Upper lobe of left lung (tissue), 6 donors: ENCODE data around the gene COL6A2. TPM values are rescaled to one million over a fixed set of nuclear protein-coding genes. Genes with fewer than 3 reads are reported as not detected.
A peak's percentile ranks its signal among the peaks of the same experiment; 100 is the strongest.
"Not testable (repeated sequence)": the region's sequence is repeated elsewhere in the genome, so short reads cannot be mapped to it uniquely, and the experiment has no call there.

Source experiments
- ATAC-seq, 2 donors: fragments of 200-7000 bp; cut with Tn5 transposase; one replicate each; pipeline ENCODE4 v1.9.1; 2022; ENCODE audit warnings: mild to moderate bottlenecking in 2 of 2, moderate library complexity in 2 of 2; ENCODE audit not compliant: low FRiP score in 2 of 2
- DNase-seq, 2 donors: peaks; one replicate each; pipeline ENCODE4 v3.0.0-alpha.2; 2019 to 2020
- H3K27ac ChIP-seq, 4 donors: fragments of 200-600 bp; sonication (generic); one replicate each; pipeline ENCODE4 v1.5.1; 2016 to 2019
- H3K27me3 ChIP-seq, 4 donors: fragments of 200-600 bp; sonication (generic); one replicate each; pipeline ENCODE4 v1.5.1; 2017 to 2019
- H3K36me3 ChIP-seq, 4 donors: fragments of 200-600 bp; sonication (generic); one replicate each; pipeline ENCODE4 v1.5.1; 2016 to 2019
- H3K4me1 ChIP-seq, 4 donors: fragments of 200-600 bp; sonication (generic); one replicate each; pipeline ENCODE4 v1.5.1; 2018 to 2019
- H3K4me3 ChIP-seq, 4 donors: fragments of 200-600 bp; sonication (generic); one replicate each; pipeline ENCODE4 v1.5.1; 2017 to 2019; ENCODE audit warnings: mild to moderate bottlenecking in 2 of 4, moderate library complexity in 1 of 4
- H3K9me3 ChIP-seq, 4 donors: fragments of 200-600 bp; sonication (generic); one replicate each; pipeline ENCODE4 v1.5.1; 2018 to 2019
- EP300 ChIP-seq, 4 donors: sonication (generic); formaldehyde crosslinking; IDR thresholded peaks; one replicate each; pipeline ENCODE4 v1.5.1; 2017; ENCODE audit warnings: antibody characterized with exemption in 4 of 4, control low read depth in 2 of 4
- POLR2A ChIP-seq, 4 donors: fragments of 450-650 bp; IDR thresholded peaks; one replicate each; pipeline ENCODE4 v1.5.1; 2016 to 2017; ENCODE audit warnings: antibody characterized with exemption in 4 of 4, mild to moderate bottlenecking in 2 of 4
- POLR2AphosphoS5 ChIP-seq, 2 donors: sonication (generic); formaldehyde crosslinking; IDR thresholded peaks; one replicate each; pipeline ENCODE4 v1.5.1; 2017; ENCODE audit warnings: antibody characterized with exemption in 2 of 2
- WGBS, 2 donors: methylation state at CpG; one replicate each; pipeline ENCODE4 v1.1.5; 2017 to 2018; 5-methylcytosine and 5-hydroxymethylcytosine counted together
- total RNA-seq, 6 donors: library from RNA; depleted of rRNA in 4 of 6; stranded (reverse); fragments of >200 nt in 4 of 6; gene quantifications; one replicate each; pipeline versions ENCODE4 v1.1.0 to v1.2.1, GENCODE V29; 2016 to 2021
- TF ChIP-seq, protein P1 (sequence below), 6 experiments: fragments of 450-650 bp in 4 of 6; fragments of 200-600 bp in 2 of 6; sonication (generic) in 2 of 6; IDR thresholded peaks; one replicate each; pipeline ENCODE4 v1.5.1; 2016 to 2019; ENCODE audit warnings: antibody characterized with exemption in 6 of 6
- donor health status: DM: no; HTN: no; CAD: no; lungs with moderate emphysema.
- donor health status: DM: no; HTN: yes; CAD: no; lungs with severe emphysema.

COL6A2 gene
- total RNA-seq, 6 donors from 2014 or later, result 105 to 522 (median 304) TPM

DNA sequence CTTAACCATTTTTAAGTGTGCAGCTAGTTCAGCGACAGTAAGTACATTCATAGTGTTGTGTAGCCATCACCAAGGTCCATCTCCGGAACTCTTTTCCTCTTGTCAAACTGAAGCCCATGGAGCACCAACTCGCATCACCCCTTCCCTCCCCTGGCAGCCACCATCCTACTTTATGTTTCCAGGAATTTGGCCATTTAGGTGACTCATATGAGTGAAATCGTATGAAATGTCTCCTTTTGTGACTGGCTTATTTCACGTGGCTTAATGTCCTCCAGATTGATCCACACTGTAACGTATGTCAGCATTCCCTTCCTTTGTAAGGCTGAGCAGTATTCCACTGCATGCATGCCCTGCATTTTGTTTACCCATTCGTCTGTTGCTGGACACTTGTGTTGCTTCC lies 2.5 kb downstream of the COL6A2 start:
- Histone ChIP-seq H3K4me1 (peaks cover 4 to 20% (median 12%) of the 10 kb centered on the region in 4 donors), H3K27ac (no peak overlapping the region), H3K36me3 (no peaks in the 10 kb centered on the region), H3K27me3 (peaks cover 0 to 16% (median 11%) of the 10 kb centered on the region in 4 donors), H3K9me3 (peaks cover 0 to 6% (median 5%) of the 10 kb centered on the region in 4 donors), H3K4me3 (peak overlapping the region in 1 of 4 donors; percentile 68)
- ATAC-seq, result no peak
- DNase-seq, result no peak
- WGBS, 2 donors, result 76 to 88% methylated on average over 7 of the region's 7 CpGs
- TF ChIP-seq POLR2A (IDR thresholded peaks at IDR 0.05) (no peak), POLR2AphosphoS5 (IDR thresholded peaks at IDR 0.05) (no peak)
- TF ChIP-seq, protein P1, sequence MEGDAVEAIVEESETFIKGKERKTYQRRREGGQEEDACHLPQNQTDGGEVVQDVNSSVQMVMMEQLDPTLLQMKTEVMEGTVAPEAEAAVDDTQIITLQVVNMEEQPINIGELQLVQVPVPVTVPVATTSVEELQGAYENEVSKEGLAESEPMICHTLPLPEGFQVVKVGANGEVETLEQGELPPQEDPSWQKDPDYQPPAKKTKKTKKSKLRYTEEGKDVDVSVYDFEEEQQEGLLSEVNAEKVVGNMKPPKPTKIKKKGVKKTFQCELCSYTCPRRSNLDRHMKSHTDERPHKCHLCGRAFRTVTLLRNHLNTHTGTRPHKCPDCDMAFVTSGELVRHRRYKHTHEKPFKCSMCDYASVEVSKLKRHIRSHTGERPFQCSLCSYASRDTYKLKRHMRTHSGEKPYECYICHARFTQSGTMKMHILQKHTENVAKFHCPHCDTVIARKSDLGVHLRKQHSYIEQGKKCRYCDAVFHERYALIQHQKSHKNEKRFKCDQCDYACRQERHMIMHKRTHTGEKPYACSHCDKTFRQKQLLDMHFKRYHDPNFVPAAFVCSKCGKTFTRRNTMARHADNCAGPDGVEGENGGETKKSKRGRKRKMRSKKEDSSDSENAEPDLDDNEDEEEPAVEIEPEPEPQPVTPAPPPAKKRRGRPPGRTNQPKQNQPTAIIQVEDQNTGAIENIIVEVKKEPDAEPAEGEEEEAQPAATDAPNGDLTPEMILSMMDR (IDR thresholded peaks at IDR 0.05), result no peak

DNA sequence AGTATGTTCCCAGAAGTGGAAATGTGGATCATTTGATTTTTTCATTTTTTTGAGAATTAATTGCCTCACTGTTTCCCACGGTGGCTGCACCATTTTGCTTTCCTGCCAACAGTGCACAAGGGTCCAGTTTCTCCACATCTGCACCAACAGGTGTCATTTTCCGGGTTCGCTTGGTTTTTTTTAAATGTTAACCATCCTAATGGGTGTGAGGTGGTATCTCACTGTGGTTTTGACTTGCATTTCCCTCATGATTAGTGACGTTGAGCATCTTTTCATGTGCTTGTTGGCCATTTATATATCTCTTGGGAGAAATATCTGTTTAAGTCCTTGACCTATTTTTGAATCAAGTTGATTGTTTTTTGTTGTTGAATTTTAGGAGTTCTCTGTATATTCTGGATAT lies 3.0 kb downstream of the COL6A2 start:
- ATAC-seq (no peak), DNase-seq (no peak)
- TF ChIP-seq POLR2AphosphoS5 (IDR thresholded peaks at IDR 0.05), result no peak
- TF ChIP-seq EP300 (IDR thresholded peaks at IDR 0.05), result no peak
- TF ChIP-seq, protein P1 (IDR thresholded peaks at IDR 0.05), result no peak
- TF ChIP-seq POLR2A (IDR thresholded peaks at IDR 0.05), result no peak
- Histone ChIP-seq H3K27ac (no peak overlapping the region), H3K9me3 (peaks cover 0 to 6% (median 5%) of the 10 kb centered on the region in 4 donors), H3K4me3 (no peak overlapping the region), H3K36me3 (no peaks in the 10 kb centered on the region), H3K4me1 (peaks cover 4 to 20% (median 12%) of the 10 kb centered on the region in 4 donors), H3K27me3 (peaks cover 0 to 16% (median 11%) of the 10 kb centered on the region in 4 donors)
- 87 to 92% methylated on average over 4 of the region's 4 CpGs for WGBS, 2 donors

- no peak for TF ChIP-seq EP300 (IDR thresholded peaks at IDR 0.05)
- no peak for TF ChIP-seq POLR2AphosphoS5 (IDR thresholded peaks at IDR 0.05)
- no peak for TF ChIP-seq POLR2A (IDR thresholded peaks at IDR 0.05)
- TF ChIP-seq, protein P1 (IDR thresholded peaks at IDR 0.05), result no peak
- H3K4me3 ChIP-seq, result no peak overlapping the region
- no peaks in the 10 kb centered on the region for H3K4me1 ChIP-seq
- no peak overlapping the region for H3K27ac ChIP-seq
- no peak for DNase-seq
- H3K9me3 ChIP-seq, result peaks cover 0 to 6% (median 5%) of the 10 kb centered on the region in 4 donors
- no peaks in the 10 kb centered on the region for H3K36me3 ChIP-seq
- ATAC-seq, result no peak
- H3K27me3 ChIP-seq, result no peaks in the 10 kb centered on the region
Observed at GRCh38 chr21:46104104-46104503, 6.2 kb downstream of the COL6A2 start.

- DNase-seq, H3K27ac ChIP-seq, H3K36me3 ChIP-seq, H3K27me3 ChIP-seq, ATAC-seq, H3K9me3 ChIP-seq, H3K4me3 ChIP-seq: not testable (repeated sequence)
- H3K4me1 ChIP-seq, result peaks cover 0 to 16% (median 4%) of the 10 kb centered on the region in 4 donors
- WGBS, 2 donors, result 80 to 81% methylated on average over 2 of the region's 2 CpGs
Observed at GRCh38 chr21:46107376-46107775, 9.5 kb downstream of the COL6A2 start.

DNA sequence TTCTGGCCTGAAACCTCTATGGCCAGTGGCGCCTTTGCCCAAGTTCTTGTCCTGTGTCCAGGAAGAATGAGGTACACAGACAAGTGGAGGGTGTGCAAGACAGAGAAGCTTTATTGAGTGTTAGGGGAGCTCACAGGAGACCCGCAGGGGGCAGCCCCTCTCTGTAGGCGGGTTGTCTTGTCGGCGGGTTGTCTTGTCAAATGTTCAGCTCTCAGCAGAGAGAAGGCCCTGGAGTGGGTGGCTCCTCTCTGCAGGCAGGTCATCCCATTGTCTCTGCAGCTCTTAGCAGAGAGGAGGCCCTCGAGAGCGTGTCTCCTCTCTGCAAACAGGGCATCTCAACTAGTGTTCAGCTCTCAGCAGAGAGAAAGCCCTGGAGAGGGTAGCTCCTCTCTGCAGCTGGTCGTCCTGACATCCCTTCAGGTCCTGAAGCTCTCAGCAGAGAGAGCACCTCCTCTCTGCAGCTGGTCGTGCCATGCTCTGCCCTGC lies 11.0 kb downstream of the COL6A2 start:
- 90 to 93% methylated on average over 5 to 9 of the region's 9 CpGs for WGBS, 2 donors
- DNase-seq (no peak), ATAC-seq (no peak)
- H3K27me3 ChIP-seq, result no peaks in the 10 kb centered on the region
- peaks cover 0 to 16% (median 4%) of the 10 kb centered on the region in 4 donors for H3K4me1 ChIP-seq
- no peak overlapping the region for H3K27ac ChIP-seq
- H3K36me3 ChIP-seq, result peaks cover 0 to 22% (median 9%) of the 10 kb centered on the region in 4 donors
- no peaks in the 10 kb centered on the region for H3K9me3 ChIP-seq
- TF ChIP-seq POLR2A (IDR thresholded peaks at IDR 0.05), result no peak
- TF ChIP-seq, protein P1 (IDR thresholded peaks at IDR 0.05), result no peak
- TF ChIP-seq POLR2AphosphoS5 (IDR thresholded peaks at IDR 0.05), result no peak
- TF ChIP-seq EP300 (IDR thresholded peaks at IDR 0.05), result no peak
- no peak overlapping the region for H3K4me3 ChIP-seq
